ENCODE measurements around the gene ADPRH. TPM values are rescaled to one million over a fixed set of nuclear protein-coding genes. Genes with fewer than 3 reads are reported as not detected.

Gene ADPRH
- total and polyA plus RNA-seq, 5 donors = 6.5 to 11.9 (median 10.2) TPM

GRCh38 chr3:119630128-119630879, 51.0 kb downstream of the ADPRH start:
- no peak for DNase-seq
- H3K27ac ChIP-seq (ENCODE audit: low read length) = peak overlapping the region; percentile 62
- 77% methylated on average over 8 of the region's 8 CpGs for WGBS
- H3K9me3 ChIP-seq (ENCODE audit: control insufficient read depth, low read length) = no peaks in the 10 kb centered on the region
- H3K4me1 ChIP-seq (ENCODE audit: control insufficient read depth, insufficient read depth, low read length) = peaks cover 22% of the 10 kb centered on the region
- no peaks in the 10 kb centered on the region for H3K27me3 ChIP-seq (ENCODE audit: control insufficient read depth, insufficient read depth)
- peak in 1 of 2 donors; percentile 48 for ATAC-seq
- intact Hi-C loops (cut with DNase I) = no loop called here
- no peak overlapping the region for H3K4me3 ChIP-seq (ENCODE audit: low read length)

- no peak for DNase-seq
- no peak overlapping the region for H3K4me3 ChIP-seq (ENCODE audit: low read length)
- WGBS = 78% methylated on average over 7 of the region's 7 CpGs
Measured at GRCh38 chr3:119630880-119631329, 51.6 kb downstream of the ADPRH start.

GRCh38 chr3:119631516-119631915, 52.2 kb downstream of the ADPRH start:
- intact Hi-C loops (cut with DNase I) = no loop called here

More at GRCh38 chr3:119630880-119631329, 51.6 kb downstream of the ADPRH start:
- intact Hi-C loops (cut with DNase I) = no loop called here
- peak in 1 of 2 donors; percentile 48 for ATAC-seq
- Histone ChIP-seq H3K27me3 (ENCODE audit: control insufficient read depth, insufficient read depth) (no peaks in the 10 kb centered on the region), H3K9me3 (ENCODE audit: control insufficient read depth, low read length) (no peaks in the 10 kb centered on the region), H3K27ac (ENCODE audit: low read length) (peak overlapping the region; percentile 62), H3K4me1 (ENCODE audit: control insufficient read depth, insufficient read depth, low read length) (peaks cover 21% of the 10 kb centered on the region)

GRCh38 chr3:119632216-119632615, 52.9 kb downstream of the ADPRH start:
- intact Hi-C loops (cut with DNase I) = no loop called here
- WGBS = 67% methylated on average over 4 of the region's 4 CpGs
- H3K27me3 ChIP-seq (ENCODE audit: control insufficient read depth, insufficient read depth) = no peaks in the 10 kb centered on the region
- ATAC-seq (no peak), DNase-seq (no peak)
- H3K27ac ChIP-seq (ENCODE audit: low read length) = no peak overlapping the region
- H3K9me3 ChIP-seq (ENCODE audit: control insufficient read depth, low read length) = no peaks in the 10 kb centered on the region
- peaks cover 22% of the 10 kb centered on the region for H3K4me1 ChIP-seq (ENCODE audit: control insufficient read depth, insufficient read depth, low read length)
- H3K4me3 ChIP-seq (ENCODE audit: low read length) = no peak overlapping the region

More at GRCh38 chr3:119631516-119631915, 52.2 kb downstream of the ADPRH start:
- Histone ChIP-seq H3K9me3 (ENCODE audit: control insufficient read depth, low read length) (no peaks in the 10 kb centered on the region), H3K4me3 (ENCODE audit: low read length) (no peak overlapping the region), H3K4me1 (ENCODE audit: control insufficient read depth, insufficient read depth, low read length) (peaks cover 19% of the 10 kb centered on the region), H3K27ac (ENCODE audit: low read length) (no peak overlapping the region), H3K27me3 (ENCODE audit: control insufficient read depth, insufficient read depth) (no peaks in the 10 kb centered on the region)
- 78% methylated on average over 3 of the region's 3 CpGs for WGBS
- DNase-seq (no peak), ATAC-seq (no peak)

- H3K27ac ChIP-seq (ENCODE audit: low read length) = no peak overlapping the region
- DNase-seq (no peak), ATAC-seq (no peak)
- peaks cover 20% of the 10 kb centered on the region for H3K4me1 ChIP-seq (ENCODE audit: control insufficient read depth, insufficient read depth, low read length)
- H3K9me3 ChIP-seq (ENCODE audit: control insufficient read depth, low read length) = no peaks in the 10 kb centered on the region
- no peaks in the 10 kb centered on the region for H3K27me3 ChIP-seq (ENCODE audit: control insufficient read depth, insufficient read depth)
- 89% methylated on average over 4 of the region's 4 CpGs for WGBS
- no peak overlapping the region for H3K4me3 ChIP-seq (ENCODE audit: low read length)
- intact Hi-C loops (cut with DNase I) = no loop called here
Measured at GRCh38 chr3:119632829-119633228, 53.5 kb downstream of the ADPRH start.

- no peak overlapping the region for H3K4me3 ChIP-seq (ENCODE audit: low read length)
- WGBS = 74% methylated on average over 10 of the region's 10 CpGs
- no peak for DNase-seq
- peak overlapping the region; percentile 78 for H3K27ac ChIP-seq (ENCODE audit: low read length)
- no peaks in the 10 kb centered on the region for H3K27me3 ChIP-seq (ENCODE audit: control insufficient read depth, insufficient read depth)
- no peaks in the 10 kb centered on the region for H3K9me3 ChIP-seq (ENCODE audit: control insufficient read depth, low read length)
- intact Hi-C loops (cut with DNase I) = no loop called here
- H3K4me1 ChIP-seq (ENCODE audit: control insufficient read depth, insufficient read depth, low read length) = peaks cover 19% of the 10 kb centered on the region
- no peak for ATAC-seq
Measured at GRCh38 chr3:119635719-119636118, 56.4 kb downstream of the ADPRH start.

GRCh38 chr3:119636249-119636648, 57.0 kb downstream of the ADPRH start:
- no peak for DNase-seq
- H3K4me1 ChIP-seq (ENCODE audit: control insufficient read depth, insufficient read depth, low read length) = peaks cover 19% of the 10 kb centered on the region
- H3K4me3 ChIP-seq (ENCODE audit: low read length) = no peak overlapping the region
- whole genome bisulfite sequencing = 15% methylated on average over 1 of the region's 1 CpG
- no peaks in the 10 kb centered on the region for H3K9me3 ChIP-seq (ENCODE audit: control insufficient read depth, low read length)
- peak in 1 of 2 donors; percentile 4 for ATAC-seq
- peak overlapping the region; percentile 78 for H3K27ac ChIP-seq (ENCODE audit: low read length)
- no peaks in the 10 kb centered on the region for H3K27me3 ChIP-seq (ENCODE audit: control insufficient read depth, insufficient read depth)
- intact Hi-C loops (cut with DNase I) = no loop called here

GRCh38 chr3:119636891-119637611, 57.8 kb downstream of the ADPRH start:
- WGBS = 81% methylated on average over 4 of the region's 4 CpGs
- no peaks in the 10 kb centered on the region for H3K9me3 ChIP-seq (ENCODE audit: control insufficient read depth, low read length)
- H3K27ac ChIP-seq (ENCODE audit: low read length) = peak overlapping the region; percentile 77
- no peaks in the 10 kb centered on the region for H3K27me3 ChIP-seq (ENCODE audit: control insufficient read depth, insufficient read depth)
- DNase-seq (no peak), ATAC-seq (no peak)
- intact Hi-C loops (cut with DNase I) = no loop called here
- H3K4me3 ChIP-seq (ENCODE audit: low read length) = no peak overlapping the region
- peaks cover 19% of the 10 kb centered on the region for H3K4me1 ChIP-seq (ENCODE audit: control insufficient read depth, insufficient read depth, low read length)

- peak; percentile 19 to 69 for ATAC-seq
- Histone ChIP-seq H3K4me1 (ENCODE audit: control insufficient read depth, insufficient read depth, low read length) (peaks cover 19% of the 10 kb centered on the region), H3K27ac (ENCODE audit: low read length) (peak overlapping the region; percentile 99), H3K4me3 (ENCODE audit: low read length) (no peak overlapping the region), H3K27me3 (ENCODE audit: control insufficient read depth, insufficient read depth) (no peaks in the 10 kb centered on the region), H3K9me3 (ENCODE audit: control insufficient read depth, low read length) (no peaks in the 10 kb centered on the region)
- 50% methylated on average over 3 of the region's 3 CpGs for WGBS
- DNase-seq = no peak
- intact Hi-C loops (cut with DNase I) = no loop called here
Measured at GRCh38 chr3:119637679-119638477, 58.6 kb downstream of the ADPRH start.

All from right cardiac atrium (tissue), 5 donors.